Inflammatory macrophage treated with lipopolysaccharide for 1 hour (primary cell): ENCODE data around the gene NKAIN2.
"Not testable (repeated sequence)": the region's sequence is repeated elsewhere in the genome, so short reads cannot be mapped to it uniquely, and the experiment has no call there.

Source experiments
- DNase-seq, 2 donors: peaks; one replicate each; pipeline ENCODE4 v3.0.0-alpha.2; 2020 to 2022

Gene NKAIN2

DNA sequence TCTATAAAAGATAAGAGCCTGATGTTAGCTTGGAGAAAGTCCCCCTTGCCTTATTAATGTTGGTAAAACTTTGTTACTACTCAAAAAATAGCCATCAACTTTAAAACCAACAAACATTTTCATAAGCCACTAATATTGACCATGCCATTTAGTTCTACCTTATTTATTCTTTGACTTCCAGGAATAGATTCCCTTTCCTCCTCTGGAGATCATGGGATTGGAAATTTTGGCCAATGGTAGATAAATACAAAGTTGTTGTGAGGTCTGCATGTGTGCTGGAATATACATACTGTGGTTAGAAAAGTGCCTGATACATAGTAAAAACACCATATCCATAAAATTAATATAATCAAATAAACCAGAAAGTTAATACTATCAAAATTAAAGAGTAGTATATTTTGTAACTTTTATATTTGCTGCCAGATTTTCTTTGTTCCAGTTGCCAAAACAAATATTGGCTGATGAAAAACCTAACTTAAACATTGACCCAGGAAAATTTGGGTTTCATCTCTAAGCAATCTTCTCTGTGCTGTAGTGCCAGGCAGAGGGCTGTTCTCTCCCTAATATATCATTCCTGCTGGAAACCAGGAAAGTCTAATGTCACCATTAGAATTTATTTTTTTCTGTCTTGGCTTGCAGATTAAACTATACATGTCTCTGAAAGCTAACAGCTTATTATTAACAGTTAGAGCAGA lies 169.1 kb downstream of the NKAIN2 start:
- DNase-seq = no peak

GRCh38 chr6:123980311-123980710 lies 176.6 kb downstream of the NKAIN2 start:
- DNase-seq = no peak

DNA sequence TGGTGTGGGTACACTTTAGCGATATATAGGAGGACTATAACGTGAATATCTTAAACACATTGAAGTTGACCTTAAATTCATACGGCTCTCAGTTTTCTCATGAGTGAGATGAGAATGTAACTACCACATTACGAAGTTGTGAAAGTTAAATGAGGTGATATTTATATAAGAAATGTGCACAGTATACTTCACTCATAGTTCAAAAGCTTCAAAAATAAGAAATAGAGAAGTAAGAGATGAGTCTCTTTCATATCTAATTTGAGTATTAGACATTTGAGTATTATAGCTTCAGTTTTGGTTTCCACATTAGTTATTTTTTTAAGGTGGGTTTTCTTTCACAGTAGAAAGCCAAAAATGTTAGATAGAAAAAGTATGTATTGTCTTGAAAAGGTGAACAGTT lies 183.3 kb downstream of the NKAIN2 start:
- DNase-seq = no peak

- not testable (repeated sequence) for DNase-seq
Observed at GRCh38 chr6:123989918-123990317, 186.3 kb downstream of the NKAIN2 start.

DNA sequence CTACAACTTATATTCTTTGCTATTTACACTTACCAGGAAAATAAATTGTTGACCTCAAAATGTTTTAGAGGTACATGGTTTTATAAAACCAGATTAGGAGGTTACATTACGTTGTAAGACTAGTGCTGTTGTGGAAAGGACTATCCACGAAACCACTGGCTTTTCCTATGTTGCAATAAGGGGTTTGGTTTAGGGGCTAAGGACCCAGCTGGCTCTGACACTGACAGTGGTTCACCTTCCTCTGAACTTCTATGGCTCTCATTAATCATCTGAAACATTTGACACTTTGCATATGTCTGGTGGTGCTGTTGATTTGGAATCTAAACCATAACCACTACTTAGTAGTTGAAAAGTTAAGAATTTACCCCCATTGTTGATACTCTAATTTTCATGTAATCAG lies 186.7 kb downstream of the NKAIN2 start:
- DNase-seq = no peak

DNA sequence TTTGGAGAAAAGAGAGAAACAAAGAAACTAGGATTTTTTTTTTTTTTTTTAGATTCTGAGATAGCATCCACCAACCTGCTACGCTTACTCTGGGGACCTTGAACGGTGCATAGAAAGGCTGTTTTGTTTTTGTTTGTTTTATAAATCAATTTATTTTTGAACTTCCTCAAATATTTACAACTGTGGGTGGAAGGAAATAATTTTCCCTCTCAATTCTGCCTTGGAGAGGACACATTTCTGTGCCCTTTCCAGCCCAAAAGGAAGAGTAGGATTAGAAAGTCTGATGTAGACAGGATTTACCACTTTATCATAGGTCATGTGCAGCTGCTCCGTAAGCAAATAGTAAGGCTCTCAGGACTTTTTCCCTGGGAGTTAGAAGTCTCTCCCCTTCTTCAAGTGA lies 190.5 kb downstream of the NKAIN2 start:
- no peak for DNase-seq

DNA sequence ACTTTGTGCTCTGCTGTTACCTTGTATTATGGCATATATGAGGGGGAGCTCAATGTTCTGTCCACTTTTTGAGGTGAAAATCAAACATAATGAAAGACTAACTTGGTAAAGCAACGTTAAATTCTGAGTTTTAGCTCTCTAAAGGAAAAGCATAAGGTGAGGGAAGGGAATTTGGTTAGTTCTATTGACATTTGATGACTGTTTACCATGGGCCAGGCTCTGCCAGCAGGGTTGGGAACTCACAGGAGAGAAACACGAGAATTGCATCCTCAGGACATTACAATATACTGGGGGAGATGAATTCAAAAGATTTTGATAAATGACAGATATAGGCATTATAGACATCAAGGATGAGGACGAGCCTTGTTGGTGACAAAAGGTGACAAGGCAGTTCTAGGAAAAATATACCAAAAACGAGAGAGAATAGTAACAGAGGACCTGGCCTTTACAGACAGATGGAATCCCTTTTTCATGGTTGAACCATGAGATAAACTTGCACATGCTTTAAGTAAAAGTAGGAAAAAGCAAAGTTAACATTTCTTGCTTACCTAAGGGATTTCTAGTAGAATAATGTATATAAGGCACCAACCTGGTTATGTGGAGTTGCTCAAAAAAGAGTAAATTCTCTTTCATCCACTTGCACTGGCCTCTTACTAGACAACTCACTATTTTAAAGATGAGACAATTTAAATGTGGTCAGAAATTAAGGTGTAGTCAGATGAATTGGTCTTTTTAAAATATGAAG lies 191.4 kb downstream of the NKAIN2 start:
- DNase-seq = no peak

DNA sequence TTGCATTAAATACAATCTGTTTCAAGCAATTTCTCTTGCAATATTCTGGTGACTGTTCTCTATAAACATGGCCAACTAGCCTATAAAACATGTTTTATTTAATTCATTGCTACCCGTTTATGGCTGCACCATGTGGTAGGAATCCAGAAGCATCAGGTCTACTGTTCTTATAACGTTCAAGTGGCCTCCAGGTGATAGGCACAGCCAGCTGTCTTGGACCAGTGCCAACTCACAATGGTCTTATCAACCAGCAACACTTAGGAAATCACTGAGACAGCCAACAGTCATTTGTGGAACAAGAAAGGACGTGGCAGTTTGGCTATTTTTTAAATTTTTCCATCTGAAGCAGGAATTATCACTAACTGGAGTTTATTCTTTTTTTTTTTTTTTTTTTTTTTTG lies 193.6 kb downstream of the NKAIN2 start:
- no peak for DNase-seq

GRCh38 chr6:124002377-124003081 lies 198.9 kb downstream of the NKAIN2 start:
- DNase-seq = no peak

GRCh38 chr6:124007266-124007665 lies 203.6 kb downstream of the NKAIN2 start:
- no peak for DNase-seq

DNA sequence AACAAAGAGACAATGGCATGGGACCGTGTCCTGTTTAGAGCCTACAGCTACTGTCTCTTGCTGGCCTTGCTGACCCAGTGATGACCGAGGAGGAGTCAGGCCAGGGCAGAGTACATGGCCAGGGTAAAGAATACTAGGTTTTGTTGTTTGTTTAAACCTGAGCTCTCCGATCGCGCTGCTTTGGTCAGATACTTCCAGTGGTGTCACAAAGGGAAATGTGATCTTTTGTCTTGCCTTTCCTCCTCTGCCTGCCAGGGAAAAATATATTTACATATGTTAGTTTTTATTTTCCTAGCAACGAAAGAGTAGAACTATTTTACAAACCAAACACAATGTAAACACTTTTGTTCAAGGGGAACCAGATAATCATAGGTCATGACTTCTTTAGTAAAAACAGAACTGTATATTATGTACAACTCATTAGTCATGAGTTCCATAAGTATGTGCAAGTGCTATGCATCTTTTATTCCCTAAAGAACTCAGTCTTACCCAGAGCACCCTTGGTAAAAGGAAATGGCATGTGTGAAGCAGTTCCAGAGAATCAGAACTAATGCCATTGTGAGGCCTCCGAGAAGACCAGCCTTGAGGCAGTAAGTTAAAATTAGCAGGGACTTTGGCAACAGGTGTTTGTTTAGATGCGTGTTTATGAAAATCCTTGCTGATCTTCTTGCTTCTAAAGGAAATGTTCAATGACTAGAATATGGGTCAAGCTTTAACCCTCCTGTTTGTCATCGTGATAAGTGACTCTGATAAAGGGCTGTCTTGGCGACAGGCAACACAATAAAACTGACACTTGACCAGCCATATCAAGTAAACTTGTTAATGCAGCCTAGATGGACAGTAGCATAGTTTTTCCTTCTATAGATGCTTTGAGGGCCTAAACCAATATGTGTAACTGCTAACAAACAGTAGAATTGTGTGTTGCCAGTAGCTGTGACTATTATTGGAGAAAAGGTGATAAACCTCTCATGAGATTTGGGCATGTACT lies 204.6 kb downstream of the NKAIN2 start:
- no peak for DNase-seq

- DNase-seq = no peak
Observed at GRCh38 chr6:124008988-124009765, 205.5 kb downstream of the NKAIN2 start.

DNA sequence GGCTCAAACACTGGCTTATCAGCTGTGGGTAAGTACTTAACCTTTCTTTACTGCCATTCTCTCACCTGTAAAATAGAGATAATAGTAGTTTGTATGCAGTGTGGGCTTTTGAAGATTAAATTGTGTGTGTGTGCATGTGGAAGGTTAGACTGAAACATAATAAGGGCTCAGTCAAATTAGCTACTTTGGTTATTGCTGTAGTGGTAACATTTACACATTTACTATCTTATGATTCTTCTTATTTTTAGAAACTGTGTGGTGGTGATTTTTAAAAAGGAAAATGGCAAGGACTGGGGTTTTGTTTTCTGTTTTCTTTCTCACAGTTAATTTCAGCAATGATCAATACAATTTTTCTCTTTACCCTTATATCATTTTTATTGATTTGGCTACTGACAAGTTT lies 206.9 kb downstream of the NKAIN2 start:
- DNase-seq = no peak

GRCh38 chr6:124011180-124011579 lies 207.5 kb downstream of the NKAIN2 start:
- no peak for DNase-seq

DNA sequence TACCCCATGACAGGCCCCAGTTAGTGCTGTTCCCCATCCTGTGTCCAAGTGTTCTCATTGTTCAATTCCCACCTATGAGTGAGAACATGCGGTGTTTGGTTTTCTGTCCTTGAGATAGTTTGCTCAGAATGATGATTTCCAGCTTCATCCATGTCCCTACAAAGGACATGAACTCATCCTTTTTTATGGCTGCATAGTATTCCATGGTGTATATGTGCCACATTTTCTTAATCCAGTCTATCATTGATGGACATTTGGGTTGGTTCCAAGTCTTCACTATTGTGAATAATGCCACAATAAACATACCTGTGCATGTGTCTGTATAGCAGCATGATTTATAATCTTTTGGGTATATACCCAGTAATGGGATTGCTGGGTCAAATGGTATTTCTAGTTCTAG lies 218.4 kb downstream of the NKAIN2 start:
- not testable (repeated sequence) for DNase-seq

GRCh38 chr6:124022641-124023040 lies 219.0 kb downstream of the NKAIN2 start:
- no peak for DNase-seq

- DNase-seq = no peak
Observed at GRCh38 chr6:124026694-124027093, 223.0 kb downstream of the NKAIN2 start.

DNA sequence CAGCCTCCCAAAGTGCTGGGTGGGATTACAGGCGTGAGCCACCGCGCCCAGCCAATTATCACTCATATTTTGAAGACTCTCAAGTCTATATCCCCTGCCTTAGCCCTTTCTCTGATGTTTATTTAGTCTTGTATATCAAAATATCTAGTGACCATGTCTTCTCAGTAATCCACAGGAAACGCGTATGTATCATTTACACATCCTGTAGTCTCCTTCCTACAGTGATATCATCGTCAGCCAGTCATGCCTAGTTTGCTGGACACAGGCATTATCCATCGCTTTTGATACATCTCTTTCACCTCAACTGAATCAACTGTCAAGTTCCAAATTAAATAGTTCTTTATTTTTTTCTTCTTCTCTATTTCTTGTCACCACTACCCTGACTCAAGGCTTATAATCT lies 223.7 kb downstream of the NKAIN2 start:
- DNase-seq = no peak

GRCh38 chr6:124028117-124028516 lies 224.5 kb downstream of the NKAIN2 start:
- DNase-seq = no peak

DNA sequence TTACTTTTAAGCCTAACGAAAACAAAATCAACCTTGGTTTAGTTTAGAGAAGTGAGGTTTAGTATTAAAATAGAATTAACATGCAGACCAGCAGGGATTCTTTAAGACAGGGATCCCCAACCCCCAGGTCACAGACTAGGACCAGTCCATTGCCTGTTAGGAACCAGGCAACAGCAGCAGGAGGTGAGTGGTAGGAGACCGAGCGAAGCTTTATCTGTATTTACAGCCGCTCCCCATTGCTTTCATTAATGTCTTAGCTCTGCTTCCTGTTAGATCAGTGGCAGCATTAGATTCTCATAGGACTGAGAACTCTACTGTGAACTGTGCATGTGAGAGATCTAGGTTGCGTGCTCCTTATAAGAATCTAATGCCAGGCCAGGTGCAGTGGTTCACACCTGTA lies 225.9 kb downstream of the NKAIN2 start:
- DNase-seq = no peak

DNA sequence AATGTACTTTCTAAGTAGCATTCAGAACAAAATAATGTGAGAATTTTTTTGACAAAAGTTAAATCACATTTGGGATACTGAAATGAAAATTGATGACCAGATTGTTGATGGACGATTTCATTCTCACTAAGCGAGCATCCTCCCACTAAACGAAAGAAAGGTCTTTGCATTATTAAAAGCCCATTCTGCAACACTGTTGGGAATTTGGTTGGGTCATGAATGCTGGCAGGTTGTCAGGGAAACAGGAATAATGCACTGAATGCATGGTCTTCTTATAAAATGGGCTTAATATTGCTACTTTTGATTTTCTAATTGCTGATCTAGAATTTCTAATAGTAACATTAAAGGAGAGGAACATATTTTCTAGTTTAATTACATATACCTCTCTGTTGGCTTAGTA lies 229.8 kb downstream of the NKAIN2 start:
- no peak for DNase-seq

GRCh38 chr6:124036384-124036783 lies 232.7 kb downstream of the NKAIN2 start:
- no peak for DNase-seq
